ENCODE results near the gene CHST11.

The CHST11 gene

DNA sequence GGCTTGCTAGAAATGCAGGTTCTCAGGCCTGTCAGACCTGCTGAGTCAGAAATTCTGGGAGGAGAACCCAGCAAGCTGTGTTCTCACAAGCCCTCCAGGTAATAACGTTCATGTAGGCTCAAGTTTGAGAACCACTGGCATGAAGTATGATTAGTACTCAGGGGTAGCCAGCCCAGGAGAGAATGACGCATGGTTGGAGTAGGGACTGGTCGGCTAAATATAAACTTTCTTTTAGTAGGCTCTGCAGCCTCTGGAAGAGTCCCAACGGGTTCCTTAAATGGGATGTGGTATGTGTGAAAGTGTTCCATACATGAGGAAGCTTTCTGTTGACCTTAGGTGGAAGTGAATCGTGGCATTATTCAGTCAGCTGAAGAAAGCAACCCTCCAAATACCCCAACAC, 292.0 kb downstream of the CHST11 start:
- DNase-seq: no peak

DNA sequence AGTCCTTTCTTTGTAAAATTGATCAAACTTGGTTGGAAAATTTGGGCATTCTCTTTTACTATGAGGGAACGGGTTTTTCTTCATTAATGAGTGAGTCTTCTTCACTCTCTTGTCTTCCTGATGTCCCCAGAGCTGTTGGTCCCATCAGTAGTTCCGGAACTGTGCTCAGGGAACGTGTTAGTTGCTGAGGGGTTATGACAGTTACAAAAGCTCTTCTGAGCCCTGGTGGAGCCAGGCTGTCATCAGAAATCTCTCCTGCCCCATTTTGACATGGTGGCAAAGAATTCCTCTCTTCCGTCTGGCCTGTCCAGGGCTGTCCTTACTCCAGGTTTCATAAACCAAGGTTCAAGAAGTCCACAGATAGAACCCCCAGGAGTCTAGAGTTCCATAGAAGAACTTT, 292.8 kb downstream of the CHST11 start:
- DNase-seq: no peak

DNA sequence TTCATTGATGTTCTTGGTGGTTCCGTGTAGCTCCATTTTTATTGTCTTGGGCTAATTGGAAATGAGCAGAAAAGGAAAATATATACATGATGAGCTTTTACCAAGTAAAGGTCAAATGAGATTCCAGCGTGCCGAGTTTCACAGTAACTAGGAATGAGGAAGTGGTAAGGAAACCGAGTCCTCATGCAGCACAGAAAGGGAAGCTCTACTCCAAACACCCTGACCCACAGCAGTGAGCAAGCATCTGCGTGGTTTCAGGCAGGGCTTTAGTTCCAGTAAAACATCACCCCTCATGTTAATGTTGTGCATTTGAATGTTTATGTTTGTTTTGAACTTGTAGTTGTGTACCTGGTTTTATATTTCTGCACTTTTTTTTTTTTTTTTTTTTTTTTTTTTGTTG, 293.3 kb downstream of the CHST11 start:
- DNase-seq: peak; percentile 86 to 90

DNA sequence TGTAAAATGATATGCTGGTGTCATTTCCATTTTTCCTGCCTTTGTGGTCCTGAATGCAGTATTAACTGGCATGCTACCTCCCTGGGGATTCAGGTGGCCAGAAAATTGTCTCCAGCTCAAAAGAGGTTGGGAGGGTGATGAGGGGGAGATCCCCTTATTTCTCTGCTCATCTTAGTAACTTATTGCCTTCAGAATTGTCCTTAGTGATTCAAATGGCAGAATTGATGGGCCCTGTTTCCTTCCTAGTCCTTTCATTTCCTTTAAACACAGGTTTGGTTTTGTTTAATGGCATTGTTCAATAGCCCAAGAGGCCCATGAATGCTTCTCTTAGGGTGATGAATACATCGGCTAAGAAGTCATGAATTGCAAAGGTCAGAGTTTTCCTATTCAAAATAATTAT, 294.4 kb downstream of the CHST11 start:
- DNase-seq: no peak

DNA sequence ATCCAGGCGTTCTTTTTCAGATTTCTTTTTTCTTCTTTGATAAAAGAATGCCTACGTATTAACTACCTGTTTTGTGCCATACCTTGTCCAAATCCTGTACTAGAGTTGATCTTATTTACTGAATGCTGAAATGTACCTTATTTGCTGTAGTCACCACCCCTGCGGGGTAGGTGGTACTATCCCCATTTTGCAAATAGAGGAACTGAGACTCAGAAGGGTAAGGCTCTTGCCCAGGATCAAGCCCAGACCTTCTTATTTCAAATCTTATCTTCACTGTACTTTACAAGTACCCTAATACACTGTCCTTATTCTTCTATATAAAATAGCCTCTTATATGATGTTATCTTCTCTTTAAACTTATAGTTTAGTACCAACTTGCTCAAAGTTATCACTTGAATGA, 294.8 kb downstream of the CHST11 start:
- DNase-seq: no peak

DNA sequence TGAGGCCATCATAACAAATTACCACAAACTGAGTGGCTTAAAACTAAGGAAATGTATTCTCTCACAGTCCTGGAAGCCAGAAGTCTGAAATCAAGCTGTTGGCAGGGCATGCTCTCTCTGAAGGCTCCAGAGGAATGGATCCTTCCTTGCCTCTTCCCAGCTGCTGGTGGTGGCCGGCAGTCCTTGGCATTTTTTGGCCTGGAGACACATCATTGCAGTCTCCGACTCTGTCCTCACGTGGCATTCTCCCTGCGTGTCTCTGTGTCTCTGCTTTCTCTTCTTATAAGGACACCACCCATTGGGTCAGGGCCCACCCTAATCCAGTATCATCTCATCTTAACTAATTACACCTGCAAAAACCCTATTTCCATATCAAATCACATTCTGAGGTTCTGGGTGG, 295.3 kb downstream of the CHST11 start:
- DNase-seq: no peak

DNA sequence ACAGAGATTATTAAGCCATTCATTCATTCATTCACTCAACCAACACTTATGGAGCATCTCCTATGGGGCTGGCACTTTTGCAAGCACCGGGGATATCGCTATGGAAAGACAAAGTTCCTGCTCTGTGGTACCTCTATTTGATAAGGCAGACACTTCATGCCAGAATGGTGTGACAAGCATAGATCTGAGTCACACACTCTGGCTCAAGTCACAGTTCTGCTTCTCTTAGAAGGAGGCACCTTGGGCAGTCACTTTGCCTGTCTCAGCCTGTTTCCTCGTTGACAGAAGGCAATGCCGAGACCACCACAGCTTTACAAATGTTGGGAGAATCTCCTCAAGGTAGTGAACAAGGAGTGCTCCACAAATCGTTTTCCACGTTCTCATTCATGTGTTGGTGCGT, 296.1 kb downstream of the CHST11 start:
- DNase-seq: no peak

DNA sequence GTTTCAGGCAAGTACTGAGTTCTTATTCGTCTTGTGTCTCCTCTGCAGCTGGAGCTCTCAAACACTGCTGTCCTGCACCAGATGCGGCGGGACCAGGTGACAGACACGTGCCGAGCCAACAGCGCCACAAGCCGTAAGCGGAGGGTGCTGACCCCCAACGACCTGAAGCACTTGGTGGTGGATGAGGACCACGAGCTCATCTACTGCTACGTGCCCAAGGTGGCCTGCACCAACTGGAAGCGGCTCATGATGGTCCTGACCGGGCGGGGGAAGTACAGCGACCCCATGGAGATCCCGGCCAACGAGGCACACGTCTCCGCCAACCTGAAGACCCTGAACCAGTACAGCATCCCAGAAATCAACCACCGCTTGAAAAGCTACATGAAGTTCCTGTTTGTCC, 300.2 kb downstream of the CHST11 start:
- DNase-seq: no peak

DNA sequence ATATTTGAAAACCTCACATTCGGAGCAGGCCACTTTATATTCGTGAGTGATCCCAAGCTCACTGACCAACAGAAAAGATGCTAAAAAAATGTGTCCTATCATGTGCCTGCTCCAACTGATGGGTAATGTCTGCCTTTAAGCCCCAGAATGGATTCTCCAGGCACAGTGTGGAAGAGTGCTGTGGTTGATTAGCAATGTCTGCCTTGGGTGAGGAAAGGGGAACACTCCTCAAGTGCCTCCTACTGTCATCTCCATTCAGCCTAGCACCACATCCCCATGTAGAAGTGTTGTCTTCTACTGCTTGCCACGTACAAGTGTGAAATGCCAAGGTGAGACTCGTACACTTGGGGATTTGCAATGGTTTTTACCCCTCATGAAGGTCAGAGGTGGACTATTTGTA, 302.0 kb downstream of the CHST11 start:
- DNase-seq: no peak

DNA sequence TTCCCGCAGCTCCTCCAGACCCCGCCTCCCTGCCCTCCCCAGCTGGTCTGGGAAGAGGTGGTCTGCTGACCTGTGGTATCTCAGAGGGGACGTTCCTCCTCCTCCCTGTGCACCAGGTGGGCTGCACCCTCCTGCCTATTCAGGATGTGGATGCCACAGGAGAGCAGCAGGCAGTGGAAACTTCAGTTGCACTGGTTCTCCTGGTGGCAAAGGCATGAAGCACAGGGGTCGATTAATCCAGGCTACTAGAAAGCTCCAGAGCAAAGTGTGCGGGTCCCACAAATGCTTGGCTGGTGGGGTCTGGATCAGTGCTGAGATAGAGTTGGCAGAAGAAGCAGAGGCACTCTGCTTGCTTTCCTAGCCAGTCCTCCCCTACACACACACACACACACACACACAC, 304.3 kb downstream of the CHST11 start:
- no peak for DNase-seq

DNA sequence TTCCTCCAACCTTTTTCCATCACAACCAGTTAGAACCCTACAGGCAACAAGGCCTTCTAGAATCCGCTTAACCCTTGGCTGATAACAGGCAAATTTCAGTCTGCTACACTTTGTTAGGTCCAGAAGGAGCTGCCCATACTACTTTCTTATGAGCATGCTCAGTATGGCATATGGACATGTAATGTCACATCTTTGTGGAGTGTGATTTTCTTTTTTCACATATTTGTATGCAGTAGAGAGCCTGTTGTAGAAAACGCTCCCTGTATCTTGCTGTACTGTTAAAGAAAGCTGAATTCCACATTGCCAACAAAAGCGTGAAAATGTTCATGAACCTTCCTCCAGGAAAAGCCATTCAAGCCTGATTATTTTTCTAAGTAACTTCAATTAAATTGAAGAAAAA, 304.9 kb downstream of the CHST11 start:
- no peak for DNase-seq

DNA sequence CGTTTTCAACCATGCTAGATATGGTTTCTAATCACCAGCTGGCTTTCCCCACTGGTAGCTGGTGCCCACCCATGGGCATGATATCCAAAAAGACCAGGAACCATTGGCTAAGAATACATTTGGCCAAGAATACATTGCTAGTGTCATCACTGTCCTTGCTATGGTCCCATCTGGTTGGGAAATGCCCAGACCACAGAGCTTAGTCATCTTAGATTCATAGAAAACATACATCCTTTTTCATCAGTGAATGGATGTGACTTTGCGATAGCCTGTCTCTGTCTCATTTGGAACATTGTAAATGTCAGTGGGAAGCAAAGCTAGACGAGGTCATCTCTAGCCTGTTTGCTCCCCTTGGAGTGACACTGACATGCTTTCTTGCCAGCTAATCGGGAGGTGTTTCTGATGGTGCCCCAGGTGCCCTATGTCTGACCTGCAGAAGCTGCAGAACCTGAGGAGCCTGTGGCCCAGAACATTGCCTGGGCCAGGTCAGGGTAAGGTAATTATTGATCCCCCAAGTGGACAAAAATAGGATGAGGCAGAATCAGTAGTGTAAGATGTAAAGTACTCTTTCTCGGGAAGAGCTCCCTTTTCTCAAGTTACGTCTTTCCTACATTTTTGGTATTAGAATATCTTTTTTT, 306.5 kb downstream of the CHST11 start:
- peak; percentile 31 to 48 for DNase-seq

DNA sequence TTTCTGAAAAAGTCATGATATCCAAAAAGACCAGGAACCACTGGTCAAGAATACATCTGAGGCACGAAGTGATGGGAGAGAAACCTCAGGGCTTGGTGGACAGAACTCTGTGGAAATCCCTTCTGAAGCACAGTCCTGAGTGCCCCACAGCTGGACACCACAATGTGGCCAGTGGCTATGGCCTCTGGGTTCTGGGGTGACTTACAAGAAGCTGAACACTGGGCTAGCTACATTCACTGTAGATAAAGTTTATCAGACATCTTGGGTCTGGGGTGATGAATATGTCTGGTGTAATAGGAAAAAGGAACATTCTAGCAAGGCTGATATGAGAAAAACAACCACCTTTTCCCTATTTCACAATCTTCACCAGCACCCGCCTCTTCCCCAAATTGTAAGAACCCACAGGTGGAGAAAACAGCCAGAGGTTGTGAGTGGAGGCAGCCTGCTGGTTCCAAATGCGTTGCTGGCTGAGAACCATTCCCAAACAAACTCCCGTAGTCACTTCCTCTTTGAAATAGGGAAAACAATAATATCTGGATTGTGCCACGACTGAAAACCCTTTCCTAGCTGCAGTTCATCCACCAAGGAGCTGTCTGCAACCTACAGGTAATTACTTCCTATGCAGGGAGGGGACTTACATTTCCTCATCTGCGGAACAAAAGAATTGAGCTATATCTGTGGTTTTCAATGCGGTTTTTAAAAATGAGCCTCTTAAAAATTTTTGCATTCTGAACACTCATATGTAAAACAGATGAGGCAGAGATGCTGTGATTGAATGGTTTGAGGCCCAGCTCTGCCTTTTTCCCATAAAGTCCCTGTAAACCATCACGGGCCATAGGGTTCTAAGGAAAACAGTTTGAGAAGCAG, 307.7 kb downstream of the CHST11 start:
- DNase-seq: peak in 1 of 2 experiments; percentile 12

DNA sequence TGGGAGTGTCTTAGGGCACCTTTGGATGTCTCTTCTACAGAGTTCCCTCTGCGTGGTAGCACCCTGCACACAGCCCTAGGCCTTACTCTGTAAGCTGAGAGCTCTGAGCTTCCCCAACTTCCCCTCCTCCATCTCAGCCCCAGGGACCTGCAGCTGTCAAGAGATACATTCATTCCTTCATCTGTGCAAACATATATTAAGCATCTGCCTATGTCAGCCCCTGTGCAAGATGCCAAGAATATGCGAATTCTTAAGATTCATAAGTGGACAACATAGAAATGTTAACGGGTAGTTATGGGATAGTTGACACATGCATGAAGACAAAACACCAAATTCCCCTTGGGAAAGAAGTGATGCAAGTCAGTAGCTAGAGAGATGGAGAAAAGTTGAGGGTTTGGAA, 310.5 kb downstream of the CHST11 start:
- no peak for DNase-seq

DNA sequence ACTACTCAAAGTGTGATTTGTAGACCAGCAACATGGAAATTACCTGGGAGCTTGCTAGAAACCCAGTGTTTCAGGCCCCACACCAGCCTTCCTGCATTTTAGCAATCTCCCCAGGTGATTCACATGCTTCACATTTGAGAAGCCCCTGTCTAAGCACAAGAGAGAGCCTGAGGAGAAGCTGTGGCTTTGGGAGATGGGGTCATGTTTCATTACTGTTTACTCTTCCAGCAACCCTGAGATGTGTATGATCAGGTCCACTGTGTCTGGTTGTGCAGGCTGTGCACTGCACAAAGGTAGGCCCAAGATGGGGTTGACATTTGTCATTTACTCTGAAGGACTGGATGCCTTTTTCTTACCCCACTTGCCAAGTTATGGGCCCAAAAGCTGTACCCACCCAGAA, 311.3 kb downstream of the CHST11 start:
- no peak for DNase-seq

DNA sequence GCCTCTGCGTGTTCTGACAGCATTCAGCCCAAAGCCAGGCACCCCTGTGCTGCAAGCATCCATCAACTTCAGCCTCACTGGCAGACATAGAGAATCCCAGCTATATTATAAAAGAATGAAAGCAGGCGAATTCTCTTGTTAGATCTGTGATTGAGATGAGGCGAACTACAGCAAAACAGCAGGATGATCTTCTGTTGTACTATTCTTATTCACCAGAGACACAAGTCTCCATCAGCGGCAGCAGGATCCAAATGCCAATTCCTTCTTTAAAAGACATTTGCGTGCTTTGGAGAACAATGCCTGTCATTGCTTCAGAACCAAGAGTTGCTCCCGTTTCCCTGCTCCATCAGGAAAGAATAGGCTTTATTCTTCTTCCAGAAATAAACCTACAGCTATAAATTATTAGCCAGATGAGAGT, 312.4 kb downstream of the CHST11 start:
- DNase-seq: no peak

DNA sequence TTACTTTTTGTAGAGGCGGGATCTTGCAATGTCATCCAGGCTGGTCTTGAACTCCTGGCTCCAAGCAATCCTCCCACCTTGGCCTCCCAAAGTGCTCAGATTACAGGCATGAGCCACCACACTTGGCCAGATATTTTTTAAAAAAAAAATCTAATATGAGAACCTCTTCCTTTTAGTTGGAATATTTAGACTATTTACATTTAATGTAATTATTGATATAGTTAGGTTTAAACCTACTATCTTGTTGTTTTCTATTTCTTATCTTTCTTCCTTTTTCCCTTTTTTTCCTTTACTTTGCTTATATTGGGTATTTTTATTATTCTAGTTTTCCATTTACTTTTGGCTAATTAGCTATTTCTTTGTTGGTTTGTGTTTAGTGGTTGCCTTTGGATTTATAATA, 315.6 kb downstream of the CHST11 start:
- no peak for DNase-seq

DNA sequence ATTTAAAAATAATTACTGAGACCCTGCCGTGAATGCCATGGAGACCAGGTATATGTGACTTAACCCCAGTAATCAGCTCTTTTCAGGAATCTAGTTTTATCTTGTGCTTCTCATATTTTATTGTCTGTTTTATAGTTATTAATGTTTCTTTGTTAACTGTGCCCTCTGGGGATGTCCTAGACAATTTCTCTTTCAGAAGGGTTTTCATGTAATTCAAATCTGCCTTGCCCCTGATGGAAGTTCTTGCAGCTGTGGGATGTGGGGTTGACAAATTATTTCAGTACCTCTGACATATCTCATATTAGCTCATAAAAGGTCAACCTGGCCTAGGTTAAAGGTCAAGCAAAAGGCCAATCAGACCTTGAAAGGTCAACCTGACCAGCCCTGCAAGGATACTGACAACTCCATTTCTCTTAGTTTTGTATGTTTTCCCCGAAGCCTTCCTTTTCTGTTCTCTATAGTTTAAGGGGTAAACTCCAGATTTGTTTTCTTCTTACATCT, 319.0 kb downstream of the CHST11 start:
- DNase-seq: no peak

DNA sequence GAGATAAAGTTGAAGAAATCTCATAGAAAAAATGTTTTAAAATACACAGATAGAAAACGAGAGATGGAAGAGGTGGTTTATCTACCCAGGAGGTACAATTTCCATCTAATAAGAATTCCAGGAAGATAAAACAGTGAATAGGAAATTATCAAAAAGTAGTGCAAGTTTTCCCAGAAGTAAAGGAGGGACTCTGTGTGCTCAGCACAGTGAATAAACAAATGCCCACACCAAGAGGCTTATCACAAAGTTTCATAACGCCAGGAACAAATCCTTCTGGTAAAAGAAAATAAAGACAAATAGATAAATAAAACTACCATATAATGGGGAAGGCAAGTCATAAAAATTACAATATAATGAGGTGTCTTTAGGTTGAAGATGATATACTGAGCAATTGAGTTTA, 322.4 kb downstream of the CHST11 start:
- no peak for DNase-seq

DNA sequence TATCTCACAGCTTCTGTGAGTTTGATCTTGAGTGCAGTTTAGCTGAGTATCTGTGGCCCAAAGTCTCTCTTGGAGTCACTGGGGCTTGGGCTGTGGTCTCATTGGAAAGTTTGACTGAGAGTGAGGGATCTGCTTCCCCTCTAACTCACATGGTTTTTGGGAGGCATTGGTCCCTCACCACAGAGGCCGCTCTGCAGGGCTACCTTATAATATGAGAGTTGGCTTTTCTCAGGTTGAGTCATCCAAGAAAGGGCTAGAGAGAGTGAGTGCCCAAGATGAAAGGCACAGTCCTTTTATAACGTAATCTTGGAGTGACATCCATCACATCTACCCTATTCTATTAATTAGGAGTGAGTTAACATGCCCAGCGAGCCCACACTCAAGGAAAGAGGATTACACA, 325.5 kb downstream of the CHST11 start:
- no peak for DNase-seq

DNA sequence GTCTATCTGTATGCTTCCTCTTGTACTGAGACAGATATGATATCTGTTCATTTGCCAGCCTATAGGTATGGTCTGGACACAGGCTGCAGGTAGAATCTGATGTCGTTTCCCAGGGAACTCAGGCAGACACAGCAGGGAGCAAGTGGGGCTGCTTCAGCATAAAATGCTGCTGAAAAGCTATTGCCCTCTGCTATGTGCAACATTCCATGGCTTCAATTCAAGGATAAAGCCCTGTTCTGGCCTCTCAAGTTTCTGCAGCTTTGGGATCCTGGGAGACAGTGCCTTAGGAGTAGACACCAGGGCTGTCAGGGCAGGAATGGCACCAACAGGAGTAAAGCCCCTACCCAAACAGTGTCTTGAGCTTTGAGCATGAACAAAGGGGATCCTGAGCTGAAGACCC, 327.8 kb downstream of the CHST11 start:
- DNase-seq: no peak

DNA sequence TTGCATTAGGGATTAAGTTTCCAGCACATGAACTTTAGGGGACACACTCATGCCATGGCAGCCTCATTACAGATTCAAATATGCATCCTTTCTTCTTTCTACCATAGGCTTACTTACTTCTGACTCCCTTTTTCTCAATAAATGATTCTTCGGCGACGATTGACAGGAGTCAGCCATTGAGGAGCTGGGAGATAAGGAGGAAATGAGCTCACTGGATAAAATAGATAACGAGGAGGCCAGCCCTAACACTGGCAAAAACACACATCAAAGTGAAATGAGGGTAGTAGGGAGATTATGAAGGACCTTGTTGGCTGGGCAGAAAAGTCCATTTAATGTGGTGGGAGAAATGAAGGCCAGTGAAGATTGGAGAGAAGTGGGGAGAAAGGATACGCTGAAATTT, 329.1 kb downstream of the CHST11 start:
- DNase-seq: no peak

DNA sequence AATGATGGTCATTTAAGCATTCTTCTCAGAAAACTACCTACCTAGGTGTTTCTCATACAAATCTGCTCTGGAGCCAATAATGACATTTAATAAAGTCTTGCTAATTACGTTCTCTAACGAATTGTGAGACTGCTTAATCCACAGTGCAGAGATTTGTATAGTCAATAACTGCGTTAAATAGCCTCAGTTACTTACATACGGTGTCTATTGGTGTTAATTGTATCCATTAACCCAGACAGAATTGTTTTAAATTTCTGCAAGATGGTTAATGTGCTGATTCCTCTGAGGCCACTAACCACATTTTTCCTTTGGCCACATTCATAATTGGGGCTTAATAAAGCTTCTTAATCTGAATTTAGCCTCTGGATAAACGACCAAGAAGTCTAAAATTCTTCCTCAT, 329.6 kb downstream of the CHST11 start:
- DNase-seq: no peak

DNA sequence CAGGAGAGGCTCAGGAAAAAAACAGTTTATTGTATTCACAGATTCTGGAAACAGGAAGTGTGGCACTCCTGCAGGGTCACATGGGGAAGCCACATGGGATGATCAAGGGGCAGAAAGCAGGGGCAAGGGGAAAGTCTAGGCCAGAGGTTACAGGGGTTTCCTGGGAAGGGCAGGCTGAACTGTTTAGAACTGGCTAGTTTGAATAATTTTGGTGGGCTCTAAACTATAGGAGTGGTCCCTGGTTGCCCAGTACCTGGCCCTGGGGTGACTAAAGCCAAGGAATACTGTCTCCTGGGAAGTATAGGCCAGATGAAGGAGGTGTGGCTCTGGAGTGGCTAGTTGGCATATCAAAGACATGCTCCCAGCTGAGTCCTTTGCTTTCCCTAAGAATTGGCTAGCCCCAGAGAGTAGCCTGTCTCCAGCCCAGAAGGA, 332.1 kb downstream of the CHST11 start:
- DNase-seq: peak in 1 of 2 experiments; percentile 23
